ENCODE results near the gene LRRC39. TPM values are rescaled to one million over a fixed set of nuclear protein-coding genes. Genes with fewer than 3 reads are reported as not detected.

LRRC39 gene
- total RNA-seq (2022), result 0.42 and 0.88 TPM in 2 replicates
- Bru-seq, nascent RNA, result percentile 47 among the genes with signal in this experiment
- percentile 39 among the genes with signal in this experiment for BruChase-seq, experiment 1, labeled RNA remaining after a 6-hour chase
- percentile 45 among the genes with signal in this experiment for BruChase-seq, experiment 2, labeled RNA remaining after a 2-hour chase
- long read RNA-seq, result 0 reads

GRCh38 chr1:100178091-100178490, at the start of gene LRRC39:
Gene LRRC39 (minus strand): TSS chr1:100178256. CDS start chr1:100168516, 9,740 bp downstream.
- Mint-ChIP-seq H3K9me3 (ENCODE audit: low read depth, unreplicated experiment) (no peaks in the 10 kb centered on the region), H3K4me1 (ENCODE audit: low read depth, unreplicated experiment) (no peaks in the 10 kb centered on the region), H3K27ac (ENCODE audit: unreplicated experiment) (no peak within 1 kb of the TSS), H3K4me3 (ENCODE audit: low read depth, unreplicated experiment) (no peak within 1 kb of the TSS), H3K36me3 (ENCODE audit: insufficient read depth, unreplicated experiment) (no peaks in the 10 kb centered on the region), H3K27me3 (ENCODE audit: unreplicated experiment) (no peaks in the 10 kb centered on the region)
- BruUV-seq (replicated peaks), result no TSS peak
- DNase-seq, result no peak
- intact Hi-C loops (cut with micrococcal nuclease; ENCODE audit: unreplicated experiment), result no loop called here
- CTCF ChIA-PET, result no interaction called here
- no peak for TF ChIP-seq CTCF (IDR thresholded peaks at IDR 0.05; ENCODE audit: unreplicated experiment)

- H3K27me3 Mint-ChIP-seq (ENCODE audit: unreplicated experiment), result no peaks in the 10 kb centered on the region
- H3K36me3 Mint-ChIP-seq (ENCODE audit: insufficient read depth, unreplicated experiment), result peaks cover 7% of the 10 kb centered on the region
- no peak for TF ChIP-seq CTCF (IDR thresholded peaks at IDR 0.05; ENCODE audit: unreplicated experiment)
- BruUV-seq (replicated peaks), result no TSS peak
- no peaks in the 10 kb centered on the region for H3K4me1 Mint-ChIP-seq (ENCODE audit: low read depth, unreplicated experiment)
- CTCF ChIA-PET, result no interaction called here
- DNase-seq, result no peak
- intact Hi-C loops (cut with micrococcal nuclease; ENCODE audit: unreplicated experiment), result no loop called here
- no peaks in the 10 kb centered on the region for H3K9me3 Mint-ChIP-seq (ENCODE audit: low read depth, unreplicated experiment)
- H3K27ac Mint-ChIP-seq (ENCODE audit: unreplicated experiment), result no peak overlapping the region
- H3K4me3 Mint-ChIP-seq (ENCODE audit: low read depth, unreplicated experiment), result no peak overlapping the region
Observed at GRCh38 chr1:100222428-100222827, 44.4 kb upstream of the LRRC39 start.

- H3K4me3 Mint-ChIP-seq (ENCODE audit: low read depth, unreplicated experiment), result no peak overlapping the region
- H3K9me3 Mint-ChIP-seq (ENCODE audit: low read depth, unreplicated experiment), result no peaks in the 10 kb centered on the region
- DNase-seq, result no peak
- CTCF ChIA-PET, result no interaction called here
- intact Hi-C loops (cut with micrococcal nuclease; ENCODE audit: unreplicated experiment), result no loop called here
- H3K27me3 Mint-ChIP-seq (ENCODE audit: unreplicated experiment), result no peaks in the 10 kb centered on the region
- no TSS peak for BruUV-seq (replicated peaks)
- no peaks in the 10 kb centered on the region for H3K4me1 Mint-ChIP-seq (ENCODE audit: low read depth, unreplicated experiment)
- peaks cover 4% of the 10 kb centered on the region for H3K36me3 Mint-ChIP-seq (ENCODE audit: insufficient read depth, unreplicated experiment)
- no peak for TF ChIP-seq CTCF (IDR thresholded peaks at IDR 0.05; ENCODE audit: unreplicated experiment)
- no peak overlapping the region for H3K27ac Mint-ChIP-seq (ENCODE audit: unreplicated experiment)
Observed at GRCh38 chr1:100219883-100220282, 41.8 kb upstream of the LRRC39 start.

- TF ChIP-seq CTCF (IDR thresholded peaks at IDR 0.05; ENCODE audit: unreplicated experiment), result no peak
- no TSS peak for BruUV-seq (replicated peaks)
- CTCF ChIA-PET, result no interaction called here
- H3K27ac Mint-ChIP-seq (ENCODE audit: unreplicated experiment), result no peak overlapping the region
- H3K9me3 Mint-ChIP-seq (ENCODE audit: low read depth, unreplicated experiment), result no peaks in the 10 kb centered on the region
- H3K4me1 Mint-ChIP-seq (ENCODE audit: low read depth, unreplicated experiment), result no peaks in the 10 kb centered on the region
- DNase-seq, result no peak
- H3K4me3 Mint-ChIP-seq (ENCODE audit: low read depth, unreplicated experiment), result no peak overlapping the region
- no peaks in the 10 kb centered on the region for H3K27me3 Mint-ChIP-seq (ENCODE audit: unreplicated experiment)
- peaks cover 4% of the 10 kb centered on the region for H3K36me3 Mint-ChIP-seq (ENCODE audit: insufficient read depth, unreplicated experiment)
- intact Hi-C loops (cut with micrococcal nuclease; ENCODE audit: unreplicated experiment), result no loop called here
Observed at GRCh38 chr1:100219457-100219856, 41.4 kb upstream of the LRRC39 start.
